ENCODE measurements around the gene SERINC5.

GRCh38 chr5:80198920-80199319 lies 56.9 kb downstream of the SERINC5 start:
- no peak for TF ChIP-seq CTCF (IDR thresholded peaks at IDR 0.05)
- TF ChIP-seq POLR2A (IDR thresholded peaks at IDR 0.05): no peak
- TF ChIP-seq POLR2AphosphoS5 (IDR thresholded peaks at IDR 0.05): no peak
- no peak for TF ChIP-seq EP300 (IDR thresholded peaks at IDR 0.05)

All from gastroesophageal sphincter (tissue), 3 donors.